Raji (cell line): ENCODE data around the gene HASPIN.

Experiments used
- POLR2A ChIP-seq: IDR thresholded peaks from 2 replicates; pipeline ENCODE4 v1.6.1; 2011; ENCODE audit warnings: low read depth, low read length, control low read depth; ENCODE audit not compliant: insufficient read depth

HASPIN gene

DNA sequence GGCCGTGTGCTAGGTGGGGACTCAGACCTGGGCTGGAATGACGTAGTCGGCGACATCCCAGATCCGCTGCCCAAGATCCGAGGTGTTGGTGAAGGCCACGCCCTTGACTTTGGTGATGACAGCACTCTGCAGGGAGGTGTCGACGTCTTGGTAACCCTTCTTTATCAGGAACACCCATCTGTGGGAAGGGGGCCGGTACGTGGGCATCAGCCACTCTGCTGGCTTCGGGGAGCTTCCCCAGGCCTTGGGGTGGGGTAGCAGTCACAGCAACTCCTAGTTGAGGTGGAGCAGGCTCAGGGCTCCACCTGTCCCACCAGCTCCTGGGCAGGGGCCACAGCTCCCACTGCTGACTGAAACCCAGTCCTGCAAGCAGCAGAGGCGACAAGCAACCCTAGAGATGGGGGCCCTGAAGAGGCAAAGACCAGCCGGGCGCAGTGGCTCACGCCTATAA, 32.1 kb upstream of the HASPIN start:
- no peak for TF ChIP-seq POLR2A

DNA sequence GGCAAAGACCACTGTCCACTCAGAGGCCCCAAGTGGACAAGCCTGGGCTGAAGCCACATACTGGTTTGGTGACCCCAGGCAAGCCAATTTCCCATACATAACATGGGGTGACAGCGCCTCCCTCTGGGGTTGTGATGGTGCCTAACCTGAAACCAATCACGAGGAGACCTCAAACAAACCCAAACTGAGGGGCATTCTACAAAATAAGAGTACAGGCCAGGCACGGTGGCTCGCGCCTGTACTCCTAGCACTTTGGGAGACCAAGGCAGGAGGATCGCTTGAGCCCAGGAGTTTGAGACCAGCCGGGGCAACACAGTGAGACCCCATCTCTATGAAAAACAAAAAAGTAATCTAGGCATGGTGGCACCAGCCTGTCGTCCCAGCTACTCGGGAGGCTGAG, 31.4 kb upstream of the HASPIN start:
- no peak for TF ChIP-seq POLR2A

DNA sequence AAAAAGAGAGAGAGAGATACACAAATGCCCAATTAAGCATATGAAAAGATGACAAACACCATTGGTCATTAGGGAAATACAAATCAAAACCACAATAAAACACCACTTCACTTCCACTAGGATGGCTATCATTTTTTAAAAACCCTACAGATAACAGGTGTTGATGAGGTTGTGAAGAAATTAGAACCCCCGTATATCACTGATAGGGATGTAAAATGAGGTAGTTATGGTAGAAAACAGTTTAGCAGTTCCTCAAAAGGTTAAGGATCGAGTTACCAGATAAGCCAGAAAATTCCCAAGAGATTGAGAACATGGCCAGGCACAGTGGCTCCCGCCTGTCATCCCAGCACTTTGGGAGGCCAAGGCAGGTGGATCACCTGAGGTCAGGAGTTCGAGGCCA, 30.6 kb upstream of the HASPIN start:
- TF ChIP-seq POLR2A: 0 out of 2 replicates have a peak, but pooled peaks have one; percentile 12

DNA sequence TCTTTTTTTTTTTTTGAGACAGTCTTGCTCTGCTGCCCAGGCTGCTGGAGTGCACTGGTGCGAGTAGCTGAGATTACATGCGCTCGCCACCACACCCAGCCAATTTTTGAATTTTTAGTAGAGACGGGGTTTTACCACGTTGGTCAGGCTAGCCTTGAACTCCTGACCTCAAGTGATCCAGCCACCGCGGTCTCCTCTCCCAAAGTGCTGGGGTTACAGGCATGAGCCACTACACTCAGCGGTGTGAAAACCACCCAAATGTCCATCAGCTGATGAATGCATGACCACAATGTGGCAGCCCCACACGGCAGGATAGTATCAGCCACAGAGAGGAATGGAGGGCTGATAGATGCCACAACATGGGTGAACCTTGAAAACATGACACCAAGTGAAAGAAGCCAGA, 29.9 kb upstream of the HASPIN start:
- TF ChIP-seq POLR2A: peak; percentile 33; the same call in 1 of the 2 replicates

DNA sequence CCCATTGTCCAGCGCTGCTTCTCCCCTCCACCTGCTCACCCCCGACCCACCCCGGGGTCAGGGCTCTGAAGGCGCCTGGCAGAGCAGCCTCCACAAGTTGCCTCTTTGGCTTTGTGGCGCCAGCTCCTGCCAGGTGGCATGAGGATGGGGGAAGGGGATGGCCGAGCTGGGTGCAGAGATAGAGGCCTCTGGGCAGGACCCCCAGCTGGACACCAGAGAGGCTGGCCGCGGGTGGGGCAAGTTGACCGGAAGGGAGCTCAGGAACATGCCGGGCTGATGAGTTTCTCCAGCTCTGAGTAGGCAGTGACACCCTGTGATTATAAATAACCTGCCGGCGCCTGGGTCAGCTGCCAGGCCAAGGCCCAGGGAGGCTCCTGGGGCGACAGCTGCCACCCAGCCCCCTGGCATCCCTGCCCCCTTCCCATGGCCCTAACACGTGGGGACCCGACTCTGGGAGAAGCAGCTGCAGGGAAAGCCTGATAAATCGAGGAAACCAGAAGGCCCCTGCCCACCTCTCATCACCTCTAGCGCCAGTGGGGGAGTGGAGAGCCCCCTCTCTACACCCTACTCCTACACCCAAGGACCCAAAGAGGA, 28.5 kb upstream of the HASPIN start:
- no peak for TF ChIP-seq POLR2A

DNA sequence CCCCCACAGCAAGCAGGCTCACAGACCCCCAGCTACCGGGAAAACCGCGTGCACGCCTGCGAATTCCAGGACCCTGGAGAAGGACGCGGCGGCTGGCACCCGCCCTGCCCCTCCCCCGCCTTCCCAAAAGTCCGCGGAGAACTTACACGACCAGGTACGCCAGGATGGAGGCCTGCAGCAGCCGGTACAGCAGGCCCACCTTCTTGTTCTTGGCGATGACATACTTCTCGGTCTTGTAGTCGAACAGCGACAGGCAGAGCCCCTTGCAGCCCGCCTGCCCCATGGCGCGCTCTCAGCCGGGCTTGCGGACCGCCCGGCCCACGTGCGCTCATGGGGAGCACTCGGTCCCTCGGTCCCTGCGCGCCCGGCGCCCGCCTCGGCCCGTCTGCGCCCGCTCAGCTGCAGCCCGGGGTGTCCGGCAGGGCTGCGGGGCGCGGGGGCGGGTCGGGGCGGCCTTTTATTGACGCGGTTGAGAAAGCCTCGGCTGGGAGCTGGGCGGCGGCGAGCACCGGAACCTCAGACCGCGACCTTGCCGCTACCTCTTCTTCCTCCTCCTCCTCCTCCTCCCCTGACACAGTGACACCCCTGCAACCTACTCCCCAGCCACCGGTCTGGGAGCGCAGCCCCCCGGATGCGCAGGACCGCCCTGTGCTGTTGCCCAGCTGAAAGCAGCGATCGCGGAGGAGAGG, 27.8 kb upstream of the HASPIN start, which contains the start of gene P2RX5:
P2RX5 (minus strand) TSS at position 433 of the 689 bp plus-strand sequence; CDS start at position 283, 150 bp downstream.
- peak; percentile 73 for TF ChIP-seq POLR2A

DNA sequence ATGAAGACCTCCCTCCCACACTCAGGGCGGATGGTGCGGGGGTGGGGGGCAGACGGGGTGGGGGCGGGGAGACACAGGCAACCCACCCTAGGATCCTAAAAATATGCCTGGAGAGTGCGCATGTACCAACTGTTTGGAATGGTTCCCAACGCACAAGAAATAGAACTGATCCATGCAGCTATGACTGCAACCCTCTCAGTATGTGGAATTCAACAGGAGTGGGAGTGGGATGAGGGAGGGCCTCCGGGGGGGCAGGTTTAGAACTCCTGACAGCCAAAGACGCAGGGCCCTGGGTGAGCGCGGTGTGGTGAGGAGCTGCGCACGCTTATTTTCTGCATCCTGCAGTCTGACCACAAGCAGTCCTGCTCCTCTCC, 26.6 kb upstream of the HASPIN start:
- no peak for TF ChIP-seq POLR2A

DNA sequence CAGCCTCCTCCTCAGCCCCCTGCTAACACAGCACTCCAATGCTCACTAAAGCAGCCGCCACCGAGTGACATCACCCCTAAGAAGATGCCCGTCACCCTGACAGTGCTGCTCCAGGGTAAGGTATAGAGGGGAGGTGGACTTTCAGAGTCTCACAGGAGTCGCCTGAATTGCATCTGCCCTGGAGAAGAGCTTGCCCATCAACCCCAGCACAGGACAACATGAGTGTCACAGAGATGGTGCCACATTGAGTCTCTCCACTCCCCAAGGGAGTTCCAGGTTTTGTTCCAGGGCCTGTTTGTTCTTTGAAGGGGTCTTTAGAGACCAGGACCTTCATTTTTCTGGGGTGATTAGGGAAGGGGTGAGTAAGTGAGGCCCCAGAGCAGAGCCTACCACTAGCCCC, 25.6 kb upstream of the HASPIN start:
- TF ChIP-seq POLR2A: no peak

DNA sequence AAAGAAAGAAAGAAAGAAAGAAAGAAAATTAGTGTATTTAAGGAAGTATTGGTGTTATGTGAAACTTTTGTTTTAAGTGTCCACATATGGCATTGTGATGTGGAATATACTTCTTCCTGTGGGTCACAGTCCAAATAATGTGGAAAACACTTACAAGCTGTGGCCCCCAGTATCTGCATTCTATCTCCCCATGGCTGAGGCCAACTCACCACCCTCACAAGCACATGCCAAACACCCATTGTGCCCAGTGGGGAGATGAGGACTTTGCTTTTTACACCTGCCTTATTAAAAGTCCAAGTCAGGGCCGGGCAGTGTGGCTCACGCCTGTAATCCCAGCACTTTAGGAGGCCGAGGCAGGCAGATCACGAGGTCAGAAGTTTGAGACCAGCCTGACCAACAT, 23.8 kb upstream of the HASPIN start:
- no peak for TF ChIP-seq POLR2A

DNA sequence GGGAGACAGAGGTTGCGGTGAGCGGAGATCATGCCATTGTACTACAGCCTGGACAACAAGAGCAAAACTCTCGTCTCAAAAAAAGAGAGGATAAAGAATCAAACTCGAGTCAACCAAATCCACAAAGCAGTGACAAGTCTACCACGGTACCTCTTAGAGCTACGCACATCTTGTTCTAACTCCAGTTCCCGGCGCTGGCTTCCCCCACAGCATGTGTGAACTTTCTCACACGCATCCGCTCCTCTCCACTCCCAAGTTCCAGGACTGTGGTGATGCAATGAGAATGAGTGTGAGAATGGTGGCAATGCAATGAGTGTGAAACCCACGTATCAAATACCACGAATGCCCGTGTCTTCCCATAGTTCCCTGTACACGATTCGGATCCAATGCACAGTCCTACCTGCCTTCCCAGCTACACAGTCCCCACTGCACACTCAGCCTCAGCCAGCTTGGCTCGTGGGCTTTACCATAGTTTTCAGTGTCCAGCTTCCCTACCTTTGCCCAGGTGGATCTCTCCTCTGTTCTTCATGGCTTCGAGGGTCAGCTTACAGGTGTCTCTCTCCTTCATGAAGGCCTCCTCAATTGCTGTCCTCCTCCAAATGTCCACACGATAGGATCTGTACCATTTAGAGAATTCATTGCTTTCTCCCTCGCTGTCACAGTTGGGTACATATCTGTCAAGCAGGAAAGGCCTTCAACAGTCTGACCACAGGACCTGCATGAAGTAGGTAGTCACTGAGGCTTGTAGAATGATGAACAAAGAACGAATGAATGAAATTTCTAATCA, 18.6 kb upstream of the HASPIN start:
- TF ChIP-seq POLR2A: no peak

DNA sequence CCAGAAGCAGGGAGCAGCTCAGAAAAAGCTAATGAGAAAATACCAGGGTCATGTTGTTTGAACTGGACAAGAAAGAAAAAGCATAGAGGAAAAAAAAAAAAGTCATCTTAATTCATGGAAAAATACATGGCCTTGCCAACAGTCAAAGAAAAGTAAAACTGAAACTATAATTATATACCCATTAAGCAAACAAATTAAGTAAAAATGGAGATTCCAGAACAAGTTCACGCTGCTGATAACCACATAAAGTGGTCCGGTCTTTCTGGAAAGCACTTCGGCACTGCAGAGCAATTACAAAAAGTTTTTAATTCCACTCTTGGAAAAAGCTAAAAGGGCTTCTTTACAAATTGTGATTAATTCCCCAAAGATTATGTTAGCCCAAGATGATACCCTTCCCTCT, 15.3 kb upstream of the HASPIN start:
- TF ChIP-seq POLR2A: no peak

DNA sequence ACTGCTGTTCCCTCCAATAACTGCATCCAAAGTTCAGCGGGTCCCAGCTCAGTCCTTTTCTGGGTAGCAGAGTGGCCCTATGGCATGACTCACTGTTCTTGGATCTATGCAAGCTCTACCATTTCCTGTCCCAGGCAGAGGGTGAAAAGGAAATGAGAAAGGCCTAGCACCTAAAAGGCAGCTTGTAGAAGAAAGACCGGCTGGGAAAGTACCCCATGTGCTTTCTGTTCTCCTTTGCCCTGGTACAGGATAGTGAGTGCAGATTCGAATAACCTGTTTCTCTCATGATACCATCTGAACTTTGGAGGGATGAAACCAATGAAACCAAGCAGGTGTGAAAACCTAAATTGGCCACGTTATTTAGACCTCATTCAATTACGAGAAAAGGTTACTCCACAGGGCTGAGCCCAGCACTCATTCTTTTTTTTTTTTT, 12.7 kb upstream of the HASPIN start:
- 0 out of 2 replicates have a peak, but pooled peaks have one; percentile 19 for TF ChIP-seq POLR2A

DNA sequence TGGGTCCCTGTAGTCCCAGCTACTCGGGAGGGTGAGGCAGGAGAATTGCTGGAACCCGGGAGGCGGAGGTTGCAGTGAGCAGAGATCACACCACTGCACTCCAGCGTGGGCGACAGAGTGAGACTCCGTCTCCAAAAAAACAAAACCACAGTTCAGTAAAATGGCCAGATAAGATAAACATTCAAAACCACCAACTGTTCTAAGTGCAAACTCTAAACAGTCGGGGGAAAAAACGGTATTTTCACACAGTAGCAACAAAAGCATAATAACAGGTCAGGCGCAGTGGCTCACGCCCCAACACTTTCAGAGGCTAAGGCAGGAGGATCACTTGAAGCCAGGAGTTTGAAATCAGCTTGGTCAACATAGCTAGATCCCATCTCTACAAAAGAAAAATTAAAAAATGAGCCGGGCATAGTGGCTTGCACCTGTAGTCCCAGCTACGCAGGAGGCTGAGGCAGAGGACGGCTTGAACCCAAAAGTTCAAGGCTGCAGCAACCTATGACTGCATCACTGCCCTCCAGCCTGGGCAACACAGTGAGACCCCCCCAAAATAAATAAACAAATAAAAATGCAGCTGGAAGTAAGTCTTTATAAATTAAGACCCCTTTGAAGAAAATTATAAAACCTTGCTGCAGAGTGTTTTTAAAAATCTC, 10.8 kb upstream of the HASPIN start:
- TF ChIP-seq POLR2A: no peak

DNA sequence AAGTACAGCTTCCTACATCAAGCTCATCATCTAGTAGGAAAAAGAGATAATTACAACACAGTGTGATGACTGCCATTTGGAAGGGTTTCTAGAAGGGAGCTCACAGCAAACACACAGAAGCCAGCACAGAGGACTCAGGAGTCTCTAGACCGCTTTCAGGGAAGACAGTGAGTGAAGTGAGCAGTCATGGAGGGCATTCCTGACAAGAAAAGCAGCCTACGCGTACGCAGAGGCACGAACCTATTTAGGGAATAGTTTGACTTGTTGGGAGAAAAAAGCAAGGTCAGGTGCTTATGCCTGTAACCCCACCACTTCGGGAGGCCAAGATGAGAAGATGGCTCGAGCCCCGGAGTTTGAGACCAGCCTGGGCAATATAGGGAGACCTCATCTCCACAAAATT, 8.4 kb upstream of the HASPIN start:
- no peak for TF ChIP-seq POLR2A

DNA sequence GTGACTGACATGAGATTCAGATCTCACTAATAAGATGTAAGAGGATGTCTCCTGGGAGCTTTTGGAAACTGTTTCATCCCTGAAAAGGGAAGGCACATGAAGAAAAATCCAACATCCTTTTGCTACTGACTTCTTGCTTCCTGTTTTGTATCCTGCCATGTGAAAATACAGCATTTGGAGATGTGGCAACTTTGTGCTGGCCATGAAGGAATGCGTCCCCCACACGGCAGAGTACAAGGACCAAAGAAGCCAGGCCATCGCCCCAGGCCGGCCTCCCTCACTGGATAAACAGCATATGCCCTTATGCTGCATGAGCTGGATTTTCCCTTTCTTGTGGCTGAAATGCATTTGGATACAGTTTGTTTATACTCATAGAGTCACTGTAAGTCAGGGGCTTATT, 5.5 kb upstream of the HASPIN start:
- TF ChIP-seq POLR2A: no peak
